ENCODE results near the gene ADAMTS7.
A peak's percentile ranks its signal among the peaks of the same experiment; 100 is the strongest.
"Not testable (repeated sequence)": the region's sequence is repeated elsewhere in the genome, so short reads cannot be mapped to it uniquely, and the experiment has no call there.

The ADAMTS7 gene

GRCh38 chr15:78753751-78754535 is 57.3 kb downstream of the ADAMTS7 start:
- DNase-seq (ENCODE audit: low read depth in 1 of 2, low spot score in 1 of 2) = not testable (repeated sequence)

- not testable (repeated sequence) for DNase-seq (ENCODE audit: low read depth in 1 of 2, low spot score in 1 of 2)
Measured at GRCh38 chr15:78753359-78753659, 58.0 kb downstream of the ADAMTS7 start.

DNA sequence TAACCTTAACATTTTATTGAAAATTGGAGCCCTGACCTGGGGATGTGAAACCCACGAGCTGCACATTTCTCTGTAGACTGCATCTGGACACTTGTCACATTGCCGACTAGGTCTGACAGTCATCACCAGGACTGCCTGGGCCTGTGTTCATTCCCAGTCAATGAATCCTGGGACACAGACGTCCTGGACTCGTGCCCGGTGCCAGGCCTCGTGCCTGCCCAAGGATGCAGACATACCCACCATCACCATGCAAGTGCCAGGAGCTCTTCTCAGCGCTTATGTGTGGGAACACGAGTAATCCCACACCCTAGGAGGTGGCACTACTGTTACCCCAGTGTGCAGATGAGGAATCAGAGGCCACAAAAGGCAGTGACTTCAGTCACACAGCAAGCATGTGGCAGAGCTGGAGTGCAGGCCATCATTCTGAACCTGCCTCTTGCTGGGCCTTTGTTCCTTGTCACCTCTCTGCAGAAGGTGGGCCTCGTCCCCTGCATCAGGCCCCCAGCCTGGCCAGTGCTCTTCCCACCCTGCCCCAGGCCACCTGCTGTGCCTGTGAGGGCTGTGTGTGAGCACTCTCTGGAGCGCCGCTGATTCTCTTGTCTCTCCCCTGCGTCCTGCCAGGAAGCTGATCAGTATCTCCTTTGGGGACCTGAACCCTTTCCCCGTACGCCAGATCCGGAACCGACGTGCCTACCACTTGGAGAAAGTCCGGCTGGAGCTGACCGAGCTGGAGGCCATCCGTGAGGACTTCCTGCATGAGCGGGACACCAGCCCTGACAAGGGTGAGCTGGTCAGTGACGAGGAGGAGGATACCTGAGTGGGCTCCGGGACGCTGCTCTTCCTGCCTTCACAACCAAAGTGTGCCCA is 58.5 kb downstream of the ADAMTS7 start:
- no peak for DNase-seq (ENCODE audit: low read depth in 1 of 2, low spot score in 1 of 2)

- no peak for DNase-seq (ENCODE audit: low read depth in 1 of 2, low spot score in 1 of 2)
Measured at GRCh38 chr15:78751602-78751979, 59.7 kb downstream of the ADAMTS7 start.

- peak; percentile 84 to 85 for DNase-seq (ENCODE audit: low read depth in 1 of 2, low spot score in 1 of 2)
Measured at GRCh38 chr15:78750974-78751601, 60.2 kb downstream of the ADAMTS7 start.

- no peak for DNase-seq (ENCODE audit: low read depth in 1 of 2, low spot score in 1 of 2)
Measured at GRCh38 chr15:78750566-78750965, 60.7 kb downstream of the ADAMTS7 start.

- no peak for DNase-seq (ENCODE audit: low read depth in 1 of 2, low spot score in 1 of 2)
Measured at GRCh38 chr15:78749831-78750230, 61.4 kb downstream of the ADAMTS7 start.

- not testable (repeated sequence) for DNase-seq (ENCODE audit: low read depth in 1 of 2, low spot score in 1 of 2)
Measured at GRCh38 chr15:78747877-78748276, 63.4 kb downstream of the ADAMTS7 start.

DNA sequence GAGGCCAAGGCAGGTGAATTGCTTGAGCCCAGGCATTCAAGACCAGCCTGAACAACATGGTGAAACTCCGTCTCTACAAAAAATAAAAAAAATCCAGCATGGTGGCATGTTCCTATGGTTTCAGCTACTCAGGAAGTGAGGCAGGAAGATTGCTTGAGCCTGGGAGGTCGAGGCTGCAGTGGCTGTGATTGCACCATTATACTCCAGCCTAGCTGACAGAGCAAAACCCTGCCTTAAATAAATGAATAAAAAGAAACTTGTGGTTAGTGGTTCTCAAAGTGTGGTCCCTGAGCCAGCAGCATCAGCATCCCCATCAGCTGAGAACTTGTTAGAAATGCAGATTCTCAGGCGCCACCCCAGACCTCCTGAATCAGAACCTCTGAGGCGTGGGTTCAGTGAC is 69.6 kb downstream of the ADAMTS7 start:
- not testable (repeated sequence) for DNase-seq (ENCODE audit: low read depth in 1 of 2, low spot score in 1 of 2)

DNA sequence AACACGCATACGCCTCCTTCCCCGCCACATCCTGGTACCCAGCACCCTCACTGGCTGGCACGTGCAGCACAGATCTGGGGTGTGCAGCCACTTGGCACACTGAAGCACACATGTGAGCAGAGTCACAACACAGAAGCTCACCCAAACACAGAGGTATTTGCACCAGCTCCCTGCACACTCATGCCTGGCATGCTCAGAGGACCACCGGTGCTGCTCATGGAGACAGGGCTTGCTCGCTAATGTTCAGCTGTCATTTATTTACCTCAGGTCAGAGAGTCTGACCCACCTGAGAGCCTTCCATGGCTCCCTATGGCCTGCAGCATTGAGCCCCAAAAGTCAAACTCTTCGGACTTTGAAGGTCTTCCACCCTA is 70.4 kb downstream of the ADAMTS7 start:
- DNase-seq (ENCODE audit: low read depth in 1 of 2, low spot score in 1 of 2) = no peak

GRCh38 chr15:78739996-78740903 is 71.0 kb downstream of the ADAMTS7 start:
- no peak for DNase-seq (ENCODE audit: low read depth in 1 of 2, low spot score in 1 of 2)

- DNase-seq (ENCODE audit: low read depth in 1 of 2, low spot score in 1 of 2) = no peak
Measured at GRCh38 chr15:78739206-78739605, 72.1 kb downstream of the ADAMTS7 start.

GRCh38 chr15:78737931-78738558 is 73.2 kb downstream of the ADAMTS7 start:
- DNase-seq (ENCODE audit: low read depth in 1 of 2, low spot score in 1 of 2) = not testable (repeated sequence)

DNA sequence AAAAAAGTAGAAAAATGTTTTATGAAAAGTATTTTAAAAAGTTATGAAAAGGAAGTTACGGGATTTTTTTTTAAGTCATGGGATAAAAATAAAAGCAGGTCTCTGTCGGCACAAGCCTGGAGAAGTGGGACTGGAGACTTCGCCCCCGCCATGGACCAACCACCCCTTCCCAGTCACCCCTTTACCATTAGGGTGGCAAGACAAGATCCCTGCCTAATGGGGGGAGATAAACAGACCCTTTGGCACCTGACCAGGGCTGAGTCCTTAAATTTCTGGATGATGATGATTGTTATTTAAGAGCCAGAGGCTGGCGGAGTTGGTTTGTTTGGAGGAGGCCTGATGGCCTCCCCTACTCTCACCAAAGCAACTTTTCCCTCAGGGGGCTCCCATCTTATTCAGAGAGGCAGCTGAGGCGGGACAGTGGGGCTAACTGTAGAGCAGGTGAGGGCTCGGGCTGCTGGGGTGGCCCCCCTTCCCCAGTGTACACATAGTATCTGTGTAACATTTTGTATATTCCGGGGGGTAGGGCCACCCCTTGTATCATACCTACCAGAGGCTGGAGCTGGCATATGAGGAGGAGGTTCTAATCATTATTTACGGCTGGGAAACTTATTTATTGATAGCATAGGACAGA is 74.0 kb downstream of the ADAMTS7 start:
- no peak for DNase-seq (ENCODE audit: low read depth in 1 of 2, low spot score in 1 of 2)

- not testable (repeated sequence) for DNase-seq (ENCODE audit: low read depth in 1 of 2, low spot score in 1 of 2)
Measured at GRCh38 chr15:78736286-78736685, 75.0 kb downstream of the ADAMTS7 start.

DNA sequence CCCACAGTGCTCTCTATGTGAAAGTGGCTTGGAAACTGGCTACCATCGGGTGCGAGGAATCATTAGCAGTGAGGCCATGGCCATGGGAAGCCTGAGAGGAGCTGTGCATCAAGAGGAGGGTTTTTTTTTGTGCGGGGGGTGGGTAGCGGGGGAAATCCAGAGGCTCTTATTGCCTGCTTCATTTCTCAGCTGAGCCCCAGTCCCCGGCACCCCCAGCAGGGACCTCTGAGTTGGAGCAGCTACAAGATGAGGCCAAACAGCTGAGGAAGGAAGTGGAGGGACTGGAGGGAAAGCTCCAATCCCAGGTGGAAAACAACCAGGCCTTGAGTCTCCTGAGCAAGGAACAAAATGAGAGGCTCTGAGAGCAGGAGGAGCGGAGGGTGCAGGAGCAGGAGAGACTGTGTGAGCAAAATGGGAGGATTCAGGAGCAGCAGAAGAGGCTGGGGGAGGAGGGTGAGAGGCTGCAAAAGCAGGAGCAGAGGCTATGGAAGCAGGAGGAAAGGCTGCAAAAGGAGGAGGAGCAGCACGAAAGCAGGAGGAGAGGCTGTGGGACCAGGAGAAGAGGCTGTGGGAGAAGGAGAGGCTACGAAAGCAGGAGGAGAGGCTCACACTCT is 76.7 kb downstream of the ADAMTS7 start:
- DNase-seq (ENCODE audit: low read depth in 1 of 2, low spot score in 1 of 2) = no peak

DNA sequence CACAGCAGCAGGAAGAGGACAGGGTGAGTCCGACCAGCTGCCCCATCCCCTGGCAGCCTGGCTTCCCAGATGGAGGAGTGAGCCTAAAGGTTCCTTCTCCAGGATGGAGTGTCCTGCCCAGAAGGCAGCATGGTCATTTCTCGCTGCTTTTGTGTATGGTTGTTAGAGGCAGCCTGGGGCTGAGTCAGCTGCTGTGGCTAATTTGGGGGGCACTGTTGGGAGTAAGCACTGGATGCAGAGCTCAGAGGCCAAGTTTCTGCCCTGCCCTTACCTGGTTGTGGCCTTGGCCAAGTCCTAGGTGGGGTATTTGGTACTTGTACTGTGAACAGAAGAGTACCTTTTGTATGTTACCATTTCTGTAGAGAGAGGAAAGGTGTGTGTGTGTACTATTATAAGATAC is 78.6 kb downstream of the ADAMTS7 start:
- no peak for DNase-seq (ENCODE audit: low read depth in 1 of 2, low spot score in 1 of 2)

- DNase-seq (ENCODE audit: low read depth in 1 of 2, low spot score in 1 of 2) = no peak
Measured at GRCh38 chr15:78730955-78731354, 80.3 kb downstream of the ADAMTS7 start.

DNA sequence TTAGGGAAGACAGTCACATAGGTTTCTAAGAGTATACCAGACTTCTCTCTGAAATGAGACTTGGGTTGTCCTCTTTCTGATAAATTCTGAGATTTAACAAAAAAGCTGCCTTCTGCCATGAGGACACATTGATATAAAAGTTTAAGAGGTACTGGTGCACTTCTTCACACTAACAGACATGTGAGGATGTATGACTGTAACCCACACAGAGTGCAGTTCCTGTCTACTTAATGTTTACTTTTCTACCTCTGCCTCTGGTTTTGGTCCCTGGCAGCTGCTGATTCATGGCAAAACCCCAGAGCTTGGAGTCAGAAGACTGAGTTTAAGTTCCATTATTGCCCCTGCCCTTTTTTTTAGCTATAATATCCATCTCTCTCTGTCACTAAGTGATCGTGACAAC is 82.8 kb downstream of the ADAMTS7 start:
- not testable (repeated sequence) for DNase-seq (ENCODE audit: low read depth in 1 of 2, low spot score in 1 of 2)

- no peak for DNase-seq (ENCODE audit: low read depth in 1 of 2, low spot score in 1 of 2)
Measured at GRCh38 chr15:78727561-78727960, 83.7 kb downstream of the ADAMTS7 start.
